K562 (cell line): ENCODE results near the gene ECE2. TPM values are rescaled to one million over a fixed set of nuclear protein-coding genes. Genes with fewer than 3 reads are reported as not detected.

ENCODE experiments used
- ATAC-seq: fragments of 200-7000 bp; cut with Tn5 transposase; 3 replicates; pipeline ENCODE4 v1.9.1; 2020; ENCODE audit warnings: moderate library complexity
- BruUV-seq: library from RNA; stranded (reverse); fragments of 400-500 nt; replicated peaks from 2 replicates; lab custom pipeline; 2021; lab: Mats Ljungman, UMichigan
- CTCF ChIA-PET: fragments of 300-600 bp; formaldehyde crosslinking; extraction: SDS; loops from one replicate; lab custom pipeline; 2021; ENCODE audit warnings: low intra/inter-chr PET ratio; lab: Yijun Ruan, JAX
- POLR2A ChIA-PET: fragments of 300-600, 350-650 bp; sonication (Branson Sonifier 250); formaldehyde crosslinking; extraction: SDS; loops from one replicate; lab custom pipeline; 2021; ENCODE audit warnings: antibody characterized with exemption, inconsistent platforms; lab: Yijun Ruan, JAX
- DNase-seq, 4 experiments: peaks; one replicate each; pipeline versions ENCODE4 v3.0.0 to v3.0.0-alpha.2; 2011 to 2018; ENCODE audit warnings: low spot score in 3 of 4, mixed read lengths in 3 of 4; ENCODE audit errors: extremely low read depth in 1 of 4
- FAIRE-seq: peaks from 2 replicates; lab custom pipeline; 2011; peaks lifted over from hg19 to GRCh38; lab: Jason Lieb, UNC
- H2AFZ ChIP-seq: 2 replicates; pipeline ENCODE4 v1.6.0; 2011; ENCODE audit warnings: low read depth, low read length, control low read depth, inconsistent platforms
- H3K27ac ChIP-seq: fragments of 200-600 bp; 3 replicates; pipeline ENCODE4 v1.8.0; 2011; ENCODE audit warnings: low read depth, mild to moderate bottlenecking, control low read depth, inconsistent platforms, low read length, moderate library complexity, mixed read lengths; ENCODE audit errors: extremely low read depth
- H3K27me3 ChIP-seq, 2 experiments: fragments of 300-600 bp in 1 of 2; 2 replicates in 1 of 2; 3 replicates in 1 of 2; pipeline versions ENCODE4 v1.6.0 to v1.8.0; 2011; ENCODE audit warnings: inconsistent platforms in 2 of 2, low read length in 2 of 2, mild to moderate bottlenecking in 1 of 2, mixed read lengths in 1 of 2, moderate library complexity in 1 of 2; ENCODE audit not compliant: control insufficient read depth in 2 of 2, insufficient read depth in 2 of 2
- H3K36me3 ChIP-seq: fragments of 300-600 bp; 3 replicates; pipeline ENCODE4 v1.8.0; 2011; ENCODE audit warnings: mild to moderate bottlenecking, low read length, inconsistent platforms; ENCODE audit not compliant: control insufficient read depth, insufficient read depth
- H3K4me1 ChIP-seq, 2 experiments: fragments of 200-600 bp in 1 of 2; replicated peaks in 1 of 2; 2 replicates in 1 of 2; 3 replicates in 1 of 2; pipeline versions ENCODE4 v1.5.1 to v1.8.0; 2011; ENCODE audit warnings: inconsistent platforms in 2 of 2, low read length in 2 of 2, mild to moderate bottlenecking in 1 of 2, mixed read lengths in 1 of 2, moderate library complexity in 1 of 2; ENCODE audit not compliant: control insufficient read depth in 2 of 2, insufficient read depth in 2 of 2
- H3K4me2 ChIP-seq: 2 replicates; pipeline ENCODE4 v1.6.1; 2011; ENCODE audit warnings: low read length, control low read depth, inconsistent platforms, mixed read lengths; ENCODE audit not compliant: insufficient read depth
- H3K4me3 ChIP-seq: fragments of 200-600 bp; sonication (generic), shearing (Covaris generic); 2 replicates; pipeline ENCODE4 v1.5.1; 2016; ENCODE audit warnings: control low read depth, inconsistent platforms
- H3K79me2 ChIP-seq: fragments of 200-600 bp; 3 replicates; pipeline ENCODE4 v1.8.0; 2011; ENCODE audit warnings: low read length, inconsistent platforms; ENCODE audit not compliant: control insufficient read depth, insufficient read depth
- H3K9ac ChIP-seq, 2 experiments: 2 replicates each; pipeline versions ENCODE4 v1.6.0 to v1.6.1; 2011; ENCODE audit warnings: low read depth in 2 of 2, low read length in 2 of 2, control low read depth in 1 of 2, inconsistent platforms in 1 of 2, mild to moderate bottlenecking in 1 of 2, mixed read lengths in 1 of 2; ENCODE audit not compliant: insufficient read depth in 1 of 2
- H3K9me1 ChIP-seq: one replicate; pipeline ENCODE4 v1.6.0; 2011; ENCODE audit warnings: inconsistent platforms, mild to moderate bottlenecking, low read length, moderate library complexity; ENCODE audit not compliant: control insufficient read depth, insufficient read depth
- H3K9me3 ChIP-seq: replicated peaks from 2 replicates; pipeline ENCODE4 v1.5.1; 2011; ENCODE audit warnings: low read depth, low read length, inconsistent platforms; ENCODE audit not compliant: control insufficient read depth, insufficient read depth
- H4K20me1 ChIP-seq: replicated peaks from 2 replicates; pipeline ENCODE4 v1.6.1; 2011; ENCODE audit warnings: low read length, inconsistent platforms, mixed read lengths; ENCODE audit not compliant: control insufficient read depth, insufficient read depth
- CCAR2 ChIP-seq: fragments of 200-400 bp; formaldehyde crosslinking; IDR thresholded peaks from 2 replicates; pipeline ENCODE4 v1.6.1; 2017; ENCODE audit warnings: mild to moderate bottlenecking, low read depth, low read length
- CTCF ChIP-seq, 3 experiments: IDR thresholded peaks in 2 of 3; conservative IDR thresholded peaks in 1 of 3; 2 replicates each; pipeline ENCODE4 v1.5.1; 2011 to 2012; ENCODE audit warnings: low read length in 3 of 3, mild to moderate bottlenecking in 3 of 3, control low read depth in 2 of 3, improper control_type of control experiment in 1 of 3, inconsistent platforms in 1 of 3, low read depth in 1 of 3, mixed read lengths in 1 of 3, moderate library complexity in 1 of 3; ENCODE audit not compliant: insufficient read depth in 2 of 3
- FOSL1 ChIP-seq: fragments of 200-800 bp; sonication (Bioruptor generic); conservative IDR thresholded peaks from 2 replicates; pipeline ENCODE4 v1.6.1; 2016; ENCODE audit warnings: missing genetic modification characterization, missing compliant biosample characterization
- HNRNPH1 ChIP-seq: fragments of 200-400 bp; formaldehyde crosslinking; optimal IDR thresholded peaks from 2 replicates; pipeline ENCODE3; 2017; ENCODE audit warnings: low read depth, mild to moderate bottlenecking, low read length, moderate library complexity
- IFI16 ChIP-seq: fragments of 250-450 bp; sonication (Bioruptor Pico); IDR thresholded peaks from 2 replicates; pipeline ENCODE4 v2.1.2; 2022; ENCODE audit warnings: mild to moderate bottlenecking, inconsistent platforms
- JUND ChIP-seq, 2 experiments: IDR thresholded peaks; 2 replicates in 1 of 2; 3 replicates in 1 of 2; pipeline ENCODE4 v1.6.1; 2011; ENCODE audit warnings: borderline replicate concordance in 2 of 2, low read depth in 2 of 2, low read length in 2 of 2, improper control_type of control experiment in 1 of 2, missing biosample characterization in 1 of 2, missing genetic modification characterization in 1 of 2, missing genetic modification reagents in 1 of 2
- REST ChIP-seq, 2 experiments: fragments of 450-650 bp; formaldehyde crosslinking in 1 of 2; IDR thresholded peaks; 2 replicates each; pipeline versions ENCODE4 v1.4.0 to v1.6.1; 2014 to 2020; ENCODE audit warnings: mild to moderate bottlenecking in 2 of 2, borderline replicate concordance in 1 of 2, low read depth in 1 of 2
- SLC30A9 ChIP-seq: fragments of 250-450 bp; sonication (Bioruptor Pico); IDR thresholded peaks from 2 replicates; pipeline ENCODE4 v1.8.0; 2022; ENCODE audit warnings: mild to moderate bottlenecking, moderate library complexity
- TFAP4 ChIP-seq: sonication (generic); formaldehyde crosslinking; IDR thresholded peaks from 2 replicates; pipeline ENCODE4 v1.8.0; 2022; ENCODE audit warnings: missing genetic modification reagents, mild to moderate bottlenecking, moderate library complexity, borderline replicate concordance
- WGBS: fragments of 100-300 bp; shearing (Covaris generic); methylation state at CpG from one replicate; pipeline ENCODE4 v1.1.6; 2016; ENCODE audit warnings: low coverage, mixed read lengths; ENCODE audit not compliant: insufficient coverage; ENCODE audit errors: missing lambda C conversion rate; 5-methylcytosine and 5-hydroxymethylcytosine counted together
- in situ Hi-C: fragments of 300-500 bp; cut with MboI; formaldehyde crosslinking; loops from 4 replicates; pipeline ENCODE4 v1.15.0; 2018; ENCODE audit warnings: inconsistent platforms, mixed read lengths
- intact Hi-C: fragments of 100-400 bp; cut with micrococcal nuclease; formaldehyde crosslinking; loops from 2 replicates; pipeline ENCODE4 v1.14.2; 2022
- polyA plus RNA-seq, 8 experiments: library from polyadenylated mRNA; depleted of rRNA in 4 of 8; stranded (reverse) in 5 of 8; unstranded in 3 of 8; fragments of >200 nt; fragmentation: Nextera tagmentation in 2 of 8; fragmentation: Illumina TruSeq in 1 of 8; extraction: Ambion mirVana in 2 of 8; extraction: Trizol in 1 of 8; gene quantifications; 2 replicates each; pipeline versions ENCODE4 v1.2.1 to v1.2.3, GENCODE V29; 2011 to 2014; ENCODE audit warnings: inconsistent platforms in 1 of 8, missing spikeins in 1 of 8
- total RNA-seq, 7 experiments: library from RNA; depleted of rRNA in 6 of 7; stranded (reverse); fragments of >200 nt in 6 of 7; fragmentation: Illumina TruSeq in 2 of 7; extraction: Trizol in 2 of 7; gene quantifications; 2 replicates each; pipeline versions ENCODE4 v1.2.1 to v1.2.3, GENCODE V29; 2011 to 2021; ENCODE audit warnings: low replicate concordance in 1 of 7

The ECE2 gene
- total and polyA plus RNA-seq, 9 of the 15 experiments (the other 6 are each of a cell fraction or from before 2014, with no cell fraction given): not detected

- ChIA-PET CTCF (no interaction called here), POLR2A (interaction anchor here (0.6 kb wide), 2 partner anchors 82 to 980 kb away, joined by 3 to 4 read pairs; no protein-coding TSS in a partner anchor)
- Histone ChIP-seq H3K4me1 (peaks cover 0 to 39% of the 10 kb centered on the region in 2 experiments; a peak in 3 of 5 replicates), H3K4me3 (no peak overlapping the region), H3K9me3 (no peaks in the 10 kb centered on the region), H3K79me2 (no peaks in the 10 kb centered on the region), H3K9ac (peak overlapping the region in 1 of 2 experiments; percentile 6; a peak in 1 of 4 replicates), H3K27ac (no peak overlapping the region), H3K4me2 (no peak overlapping the region), H4K20me1 (0 out of 2 replicates have a peak, but pooled peaks cover 5% of the 10 kb centered on the region), H2AFZ (no peak overlapping the region), H3K27me3 (peaks cover 32 to 63% of the 10 kb centered on the region in 2 experiments), H3K9me1 (no peaks in the 10 kb centered on the region), H3K36me3 (no peaks in the 10 kb centered on the region)
- intact Hi-C loops (no loop called here), in situ Hi-C loops (no loop called here)
- ATAC-seq: peak; percentile 77
- no TSS peak for BruUV-seq
- FAIRE-seq: no peak
- 0% methylated on average over 3 of the region's 4 CpGs for WGBS
- peak; percentile 43 to 68 (median 54) for DNase-seq
- TF ChIP-seq HNRNPH1: no peak
- no peak for TF ChIP-seq CCAR2
- peak; percentile 83 for TF ChIP-seq FOSL1 (tag)
- no peak for TF ChIP-seq IFI16
- peak; percentile 16; the same call in 1 of the 2 replicates for TF ChIP-seq TFAP4
- no peak for TF ChIP-seq SLC30A9 (CRISPR knock-in tag)
- peak in 2 of 3 experiments; percentile 13 to 17; a peak in 2 of 6 replicates for TF ChIP-seq CTCF (IDR thresholded peaks at IDR 0.05 in 2 of 3, conservative IDR thresholded peaks at IDR 0.05 in 1 of 3; ENCODE audit: insufficient read depth in 2 of 3, low read depth in 1 of 3, low read length in 3 of 3)
- peak; percentile 85 for TF ChIP-seq JUND (IDR thresholded peaks at IDR 0.05; ENCODE audit: borderline replicate concordance, low read depth, low read length)
- peak; percentile 80; the same call in 1 of the 3 replicates for TF ChIP-seq JUND (tag; IDR thresholded peaks at IDR 0.05; ENCODE audit: borderline replicate concordance, low read depth, low read length)
- peak; percentile 71 for TF ChIP-seq REST (IDR thresholded peaks at IDR 0.05; ENCODE audit: borderline replicate concordance)
- TF ChIP-seq REST (CRISPR knock-in tag; IDR thresholded peaks at IDR 0.05; ENCODE audit: low read depth): 0 out of 2 replicates have a peak, but pooled peaks have one; percentile 30
Observed at GRCh38 chr3:184234224-184234623, 41.6 kb upstream of the ECE2 start.
